ENCODE data around the gene PLXNA4. TPM values are rescaled to one million over a fixed set of nuclear protein-coding genes. Genes with fewer than 3 reads are reported as not detected.

PLXNA4 gene
- total RNA-seq, 2 donors from 2014 or later, result 9.5 to 18.0 TPM

DNA sequence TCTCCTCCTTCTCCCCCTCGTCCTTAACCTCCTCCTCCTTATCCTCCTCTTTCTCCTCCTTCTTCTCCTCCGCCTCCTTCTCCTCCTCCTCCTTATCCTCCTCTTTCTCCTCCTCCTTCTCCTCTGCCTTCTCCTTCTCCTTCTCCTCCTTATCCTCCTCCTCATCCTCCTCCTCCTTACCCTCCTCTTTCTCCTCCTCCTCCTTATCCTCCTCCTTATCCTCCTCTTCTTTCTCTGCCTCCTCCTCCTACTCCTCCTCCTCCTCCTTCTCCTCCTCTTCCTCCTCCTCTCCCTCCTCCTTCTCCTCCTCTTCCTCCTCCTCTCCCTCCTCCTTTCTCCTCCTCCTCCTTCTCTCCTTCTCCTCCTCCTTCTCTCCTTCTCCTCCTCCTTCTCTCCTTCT, 14.5 kb downstream of the PLXNA4 start:
- Histone ChIP-seq H3K27me3 (no peaks in the 10 kb centered on the region), H3K4me3 (no peak overlapping the region), H3K9me3 (no peaks in the 10 kb centered on the region), H3K27ac (no peak overlapping the region), H3K36me3 (no peaks in the 10 kb centered on the region), H3K4me1 (no peaks in the 10 kb centered on the region)
- TF ChIP-seq, protein P1, sequence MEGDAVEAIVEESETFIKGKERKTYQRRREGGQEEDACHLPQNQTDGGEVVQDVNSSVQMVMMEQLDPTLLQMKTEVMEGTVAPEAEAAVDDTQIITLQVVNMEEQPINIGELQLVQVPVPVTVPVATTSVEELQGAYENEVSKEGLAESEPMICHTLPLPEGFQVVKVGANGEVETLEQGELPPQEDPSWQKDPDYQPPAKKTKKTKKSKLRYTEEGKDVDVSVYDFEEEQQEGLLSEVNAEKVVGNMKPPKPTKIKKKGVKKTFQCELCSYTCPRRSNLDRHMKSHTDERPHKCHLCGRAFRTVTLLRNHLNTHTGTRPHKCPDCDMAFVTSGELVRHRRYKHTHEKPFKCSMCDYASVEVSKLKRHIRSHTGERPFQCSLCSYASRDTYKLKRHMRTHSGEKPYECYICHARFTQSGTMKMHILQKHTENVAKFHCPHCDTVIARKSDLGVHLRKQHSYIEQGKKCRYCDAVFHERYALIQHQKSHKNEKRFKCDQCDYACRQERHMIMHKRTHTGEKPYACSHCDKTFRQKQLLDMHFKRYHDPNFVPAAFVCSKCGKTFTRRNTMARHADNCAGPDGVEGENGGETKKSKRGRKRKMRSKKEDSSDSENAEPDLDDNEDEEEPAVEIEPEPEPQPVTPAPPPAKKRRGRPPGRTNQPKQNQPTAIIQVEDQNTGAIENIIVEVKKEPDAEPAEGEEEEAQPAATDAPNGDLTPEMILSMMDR (IDR thresholded peaks at IDR 0.05), result no peak
- no peak for DNase-seq (ENCODE audit: low spot score)

DNA sequence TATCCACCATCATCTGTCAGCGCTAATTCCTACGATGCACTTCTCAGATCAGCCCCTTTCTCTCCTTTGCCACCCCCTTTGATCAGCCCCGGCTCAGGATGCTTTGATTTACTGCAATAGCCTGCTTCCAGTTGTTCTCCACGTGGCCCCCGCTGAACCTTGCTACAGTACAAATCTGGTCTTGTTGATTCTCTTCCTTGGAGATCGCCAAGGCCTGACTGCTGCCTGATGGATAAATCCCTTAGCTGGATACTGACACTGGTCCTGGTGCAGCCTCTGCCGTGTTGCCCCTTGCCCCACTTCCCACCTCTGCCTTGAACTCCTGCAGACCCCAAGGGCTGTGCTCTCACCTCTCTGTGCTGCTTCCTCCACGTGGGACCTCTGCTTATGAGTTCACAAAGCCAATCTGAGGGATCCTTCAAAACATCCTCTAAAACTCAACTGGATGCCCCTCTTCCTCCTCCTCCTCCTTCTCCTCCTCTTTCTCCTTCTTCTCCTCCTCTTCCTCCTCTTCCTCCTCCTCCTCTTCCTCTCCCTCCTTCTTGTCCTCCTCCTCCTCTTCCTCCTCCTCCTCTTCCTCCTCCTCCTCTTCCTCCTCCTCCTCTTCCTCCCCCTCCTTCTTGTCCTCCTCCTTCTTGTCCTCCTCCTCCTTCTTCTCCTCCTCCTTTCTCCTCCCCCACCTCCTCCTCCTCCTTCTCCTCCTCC, 15.3 kb downstream of the PLXNA4 start:
- TF ChIP-seq, protein P1 (IDR thresholded peaks at IDR 0.05), result no peak
- Histone ChIP-seq H3K27ac (no peak overlapping the region), H3K9me3 (no peaks in the 10 kb centered on the region), H3K27me3 (no peaks in the 10 kb centered on the region), H3K4me1 (no peaks in the 10 kb centered on the region), H3K4me3 (no peak overlapping the region), H3K36me3 (no peaks in the 10 kb centered on the region)
- DNase-seq (ENCODE audit: low spot score), result no peak

DNA sequence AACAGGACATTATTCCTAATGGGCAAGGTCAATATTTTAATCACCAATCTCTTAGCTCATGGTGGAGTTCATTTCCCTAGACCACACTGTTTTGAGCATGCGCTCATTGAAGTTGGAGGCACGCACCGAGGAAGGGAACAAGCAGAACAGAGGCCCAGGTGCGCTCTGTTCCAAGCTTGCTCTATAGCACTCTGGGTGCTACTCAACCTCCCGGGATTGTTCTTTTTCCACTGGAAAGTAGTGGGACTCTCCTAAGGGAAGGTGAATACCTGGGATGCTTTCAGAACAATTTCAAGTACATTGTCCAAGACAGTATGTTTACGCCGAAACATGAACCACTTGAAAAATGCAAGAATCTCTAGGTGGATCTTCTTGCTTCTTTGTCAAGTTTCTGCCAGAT, 16.2 kb downstream of the PLXNA4 start:
- TF ChIP-seq, protein P1 (IDR thresholded peaks at IDR 0.05), result no peak
- Histone ChIP-seq H3K27ac (no peak overlapping the region), H3K9me3 (no peaks in the 10 kb centered on the region), H3K4me1 (no peaks in the 10 kb centered on the region), H3K27me3 (no peaks in the 10 kb centered on the region), H3K4me3 (no peak overlapping the region), H3K36me3 (no peaks in the 10 kb centered on the region)
- DNase-seq (ENCODE audit: low spot score), result no peak

DNA sequence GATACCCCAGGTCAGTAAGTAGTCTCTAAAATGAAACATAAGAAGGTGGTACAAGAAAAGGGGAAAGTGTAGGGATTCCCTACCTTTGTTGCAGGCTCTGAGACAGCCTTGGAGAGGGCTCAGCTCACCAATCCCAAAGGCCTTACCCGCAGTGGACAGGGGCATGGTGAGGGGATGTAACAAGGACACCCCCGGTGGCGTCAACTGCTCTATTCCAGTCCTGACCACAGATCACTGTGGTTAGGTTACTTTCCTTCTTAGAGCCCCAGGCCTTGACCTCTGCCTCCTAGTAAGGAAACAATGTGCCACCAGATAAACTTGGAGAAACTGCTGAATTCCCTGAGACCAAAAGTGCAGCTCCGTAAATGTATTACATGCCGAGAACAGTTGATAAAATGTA, 17.5 kb downstream of the PLXNA4 start:
- no peaks in the 10 kb centered on the region for H3K27me3 ChIP-seq
- H3K36me3 ChIP-seq, result no peaks in the 10 kb centered on the region
- H3K27ac ChIP-seq, result no peak overlapping the region
- no peaks in the 10 kb centered on the region for H3K9me3 ChIP-seq
- no peak overlapping the region for H3K4me3 ChIP-seq
- H3K4me1 ChIP-seq, result no peaks in the 10 kb centered on the region
- no peak for DNase-seq (ENCODE audit: low spot score)
- TF ChIP-seq, protein P1 (IDR thresholded peaks at IDR 0.05), result no peak

DNA sequence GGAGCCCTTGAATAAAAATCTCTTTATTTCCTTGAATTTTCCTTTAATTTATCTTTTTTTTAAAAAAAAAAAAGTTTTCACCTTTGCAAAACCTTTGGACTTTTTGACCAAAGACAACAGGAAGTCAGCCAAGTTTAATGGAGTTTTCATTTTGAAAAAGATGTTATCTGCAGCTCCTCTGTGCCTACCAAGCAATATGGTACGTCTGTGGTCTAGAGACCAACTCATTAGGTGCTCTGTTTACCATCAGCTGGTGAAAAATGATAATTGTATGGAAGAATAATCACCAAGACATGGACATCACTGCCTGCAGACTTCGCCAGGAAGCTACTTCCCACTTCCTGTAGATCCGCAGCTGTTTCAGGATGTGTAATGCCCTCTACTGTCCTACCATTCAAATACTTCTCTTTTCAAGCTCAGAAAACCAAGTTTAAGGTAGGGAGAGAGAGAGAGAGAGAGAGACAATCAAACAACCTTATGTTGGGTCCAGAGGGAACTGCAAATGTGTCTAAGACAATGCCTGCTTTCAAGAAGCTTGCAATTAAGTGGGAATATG, 18.7 kb downstream of the PLXNA4 start:
- Histone ChIP-seq H3K4me3 (no peak overlapping the region), H3K27ac (no peak overlapping the region), H3K27me3 (no peaks in the 10 kb centered on the region), H3K9me3 (no peaks in the 10 kb centered on the region), H3K36me3 (no peaks in the 10 kb centered on the region), H3K4me1 (no peaks in the 10 kb centered on the region)
- no peak for DNase-seq (ENCODE audit: low spot score)
- TF ChIP-seq, protein P1 (IDR thresholded peaks at IDR 0.05), result no peak

GRCh38 chr7:132554446-132554845, 21.8 kb downstream of the PLXNA4 start:
- peaks cover 0 to 14% of the 10 kb centered on the region in 2 donors for H3K9me3 ChIP-seq
- TF ChIP-seq, protein P1 (IDR thresholded peaks at IDR 0.05), result no peak
- DNase-seq (ENCODE audit: low spot score), result no peak
- no peak overlapping the region for H3K4me3 ChIP-seq
- H3K27me3 ChIP-seq, result no peaks in the 10 kb centered on the region
- no peak overlapping the region for H3K27ac ChIP-seq
- no peaks in the 10 kb centered on the region for H3K4me1 ChIP-seq
- no peaks in the 10 kb centered on the region for H3K36me3 ChIP-seq

Measured in right atrium auricular region (tissue), 2 donors.